ENCODE data around the gene CHD1L.
"Not testable (repeated sequence)": the region's sequence is repeated elsewhere in the genome, so short reads cannot be mapped to it uniquely, and the experiment has no call there.

DNA sequence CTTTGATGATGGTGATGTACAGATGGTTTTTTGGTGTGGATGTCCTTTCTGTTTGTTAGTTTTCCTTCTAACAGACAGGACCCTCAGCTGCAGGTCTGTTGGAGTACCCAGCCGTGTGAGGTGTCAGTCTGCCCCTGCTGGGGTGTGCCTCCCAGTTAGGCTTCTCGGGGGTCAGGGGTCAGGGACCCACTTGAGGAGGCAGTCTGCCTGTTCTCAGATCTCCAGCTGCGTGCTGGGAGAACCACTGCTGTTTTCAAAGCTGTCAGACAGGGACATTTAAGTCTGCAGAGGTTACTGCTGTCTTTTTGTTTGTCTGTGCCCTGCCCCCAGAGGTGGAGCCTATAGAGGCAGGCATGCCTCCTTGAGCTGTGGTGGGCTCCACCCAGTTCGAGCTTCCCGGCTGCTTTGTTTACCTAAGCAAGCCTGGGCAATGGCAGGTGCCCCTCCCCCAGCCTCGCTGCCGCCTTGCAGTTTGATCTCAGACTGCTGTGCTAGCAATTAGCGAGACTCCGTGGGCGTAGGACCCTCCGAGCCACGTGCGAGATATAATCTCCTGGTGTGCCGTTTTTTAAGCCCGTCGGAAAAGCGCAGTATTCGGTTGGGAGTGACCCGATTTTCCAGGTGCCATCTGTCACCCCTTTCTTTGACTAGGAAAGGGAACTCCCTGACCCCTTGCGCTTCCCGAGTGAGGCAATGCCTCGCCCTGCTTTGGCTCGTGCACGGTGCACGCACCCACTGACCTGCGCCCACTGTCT is 84.6 kb downstream of the CHD1L start:
- not testable (repeated sequence) for TF ChIP-seq CTCF (IDR thresholded peaks at IDR 0.05; ENCODE audit: low read length); EZH2 (optimal IDR thresholded peaks at IDR 0.05; ENCODE audit: low read depth, low read length); EZH2phosphoT487 (IDR thresholded peaks at IDR 0.05; ENCODE audit: low read length)

All from MM.1S (cell line).